CD1c-positive myeloid dendritic cell (primary cell): ENCODE results near the gene ALOXE3.
A peak's percentile ranks its signal among the peaks of the same experiment; 100 is the strongest.

Experiments used
- DNase-seq: peaks from one replicate; pipeline ENCODE4 v3.0.0-alpha.2; 2016; ENCODE audit errors: extremely low spot score

Gene ALOXE3

DNA sequence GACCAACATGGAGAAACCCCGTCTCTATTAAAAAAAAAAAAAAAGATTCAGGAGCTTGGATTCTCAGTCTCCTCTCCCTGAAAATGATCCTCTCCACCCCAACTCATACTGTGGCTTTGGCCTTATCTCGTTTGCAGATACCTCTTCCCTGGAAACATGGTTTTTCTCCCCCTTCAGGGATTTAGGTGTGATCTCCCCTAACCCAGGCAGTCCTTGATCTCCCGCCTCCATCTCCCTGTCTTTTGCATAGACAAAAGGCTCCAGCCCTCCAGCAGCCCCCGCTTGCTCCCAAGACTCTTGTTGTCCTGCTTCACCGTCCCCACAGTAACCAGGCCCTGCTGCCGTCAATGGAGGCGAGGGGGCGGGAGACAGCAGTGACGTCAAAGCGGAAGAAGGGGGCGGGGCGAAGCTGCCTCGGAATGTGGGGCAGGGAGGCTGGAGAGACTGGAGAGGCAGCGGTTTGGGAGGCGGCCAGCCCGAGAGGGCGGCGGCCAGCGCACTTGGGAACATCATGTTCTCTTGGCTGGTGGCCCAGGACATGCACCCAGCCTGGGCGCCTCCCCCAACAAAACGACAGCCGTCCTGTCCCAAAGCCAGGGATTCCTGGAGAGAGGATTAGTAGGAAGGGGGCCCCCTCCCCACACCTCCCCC lies 35.8 kb upstream of the ALOXE3 start:
- DNase-seq = peak; percentile 98

GRCh38 chr17:8153525-8153956 lies 35.2 kb upstream of the ALOXE3 start:
- DNase-seq = peak; percentile 96

GRCh38 chr17:8153031-8153451 lies 34.7 kb upstream of the ALOXE3 start:
- DNase-seq = no peak

DNA sequence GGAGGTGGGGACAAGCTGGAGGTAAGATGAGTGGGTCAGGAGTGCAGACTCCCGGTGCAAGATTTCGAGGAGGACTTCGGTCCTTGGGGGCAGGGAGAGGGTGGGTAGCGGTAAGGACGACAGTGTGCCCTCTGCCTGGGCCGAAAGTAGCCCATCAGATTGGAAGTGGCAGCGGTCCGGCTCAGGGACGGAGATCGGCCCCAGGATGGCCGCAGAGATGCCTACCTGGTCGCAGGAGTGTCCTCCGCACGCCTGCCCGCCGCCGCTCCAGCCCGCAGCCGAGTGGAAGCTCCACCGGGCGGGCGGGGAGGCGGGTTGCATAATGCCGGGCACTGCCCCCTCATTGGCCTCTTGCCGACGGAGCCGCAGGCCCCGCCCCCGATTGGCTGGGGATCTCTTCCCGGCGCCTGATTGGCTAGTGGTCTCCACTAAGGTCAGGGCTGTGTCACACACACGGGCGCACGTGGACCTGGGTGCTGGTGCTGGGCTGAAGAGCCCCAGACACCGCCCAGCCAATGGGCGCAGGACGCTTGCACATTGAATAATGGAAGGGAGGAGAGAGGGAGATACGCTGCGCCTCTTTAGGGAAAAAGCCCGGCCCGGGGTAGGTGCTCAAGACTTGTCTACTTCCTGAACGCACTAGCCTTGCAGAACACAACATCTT lies 33.9 kb upstream of the ALOXE3 start, which contains the start of gene PER1:
PER1 (minus strand) TSS at position 293 of the 664 bp plus-strand sequence. CDS start 1,698 bp downstream, outside the sequence.
- DNase-seq = peak; percentile 93

GRCh38 chr17:8151641-8152111 lies 33.4 kb upstream of the ALOXE3 start:
- peak; percentile 93 for DNase-seq

- peak; percentile 92 for DNase-seq
Measured at GRCh38 chr17:8151120-8151640, 32.9 kb upstream of the ALOXE3 start.

DNA sequence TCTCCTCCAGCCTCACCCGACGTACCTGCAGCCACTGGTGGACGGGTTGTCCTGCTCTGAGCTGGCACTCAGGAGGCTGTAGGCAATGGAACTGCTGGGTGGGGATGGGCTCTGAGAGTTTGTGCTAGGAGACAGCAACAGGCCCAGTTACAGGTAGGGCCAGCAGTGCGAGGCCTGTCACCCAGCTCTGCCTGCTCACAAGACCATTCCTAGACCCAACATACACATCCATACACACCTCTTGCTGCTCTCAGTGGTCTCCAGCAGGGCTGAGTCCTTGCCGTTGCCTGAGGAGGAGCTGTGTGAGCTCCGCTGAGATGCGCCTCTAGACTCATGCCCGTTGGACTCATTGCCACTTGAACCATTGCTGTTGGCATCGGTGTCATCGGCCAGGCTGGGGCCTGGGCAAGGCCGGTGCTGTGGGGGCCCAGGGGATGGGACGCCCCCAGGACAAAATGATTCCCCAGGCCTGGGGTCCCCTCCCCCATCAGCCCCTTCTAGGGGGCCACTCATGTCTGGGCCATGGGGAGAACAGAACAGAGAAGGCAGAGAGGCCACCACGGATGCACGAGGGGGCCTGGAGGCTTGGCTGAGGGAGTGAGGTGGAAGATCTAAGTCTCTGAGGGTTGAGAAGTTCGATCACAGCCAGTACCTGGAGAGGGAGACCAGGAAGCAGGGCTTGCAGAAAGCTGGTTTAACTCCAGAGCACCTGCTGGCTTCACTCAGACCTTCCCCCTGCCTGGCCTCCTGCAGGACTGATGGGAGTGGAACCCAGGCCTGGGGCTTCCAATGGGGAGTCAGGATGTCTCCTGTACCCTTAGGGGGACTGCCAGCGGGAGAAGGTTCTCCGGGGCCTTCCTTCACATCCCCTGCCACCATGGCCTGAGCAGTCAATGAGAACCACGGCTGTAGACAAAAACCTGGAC lies 32.1 kb upstream of the ALOXE3 start:
- DNase-seq = no peak

DNA sequence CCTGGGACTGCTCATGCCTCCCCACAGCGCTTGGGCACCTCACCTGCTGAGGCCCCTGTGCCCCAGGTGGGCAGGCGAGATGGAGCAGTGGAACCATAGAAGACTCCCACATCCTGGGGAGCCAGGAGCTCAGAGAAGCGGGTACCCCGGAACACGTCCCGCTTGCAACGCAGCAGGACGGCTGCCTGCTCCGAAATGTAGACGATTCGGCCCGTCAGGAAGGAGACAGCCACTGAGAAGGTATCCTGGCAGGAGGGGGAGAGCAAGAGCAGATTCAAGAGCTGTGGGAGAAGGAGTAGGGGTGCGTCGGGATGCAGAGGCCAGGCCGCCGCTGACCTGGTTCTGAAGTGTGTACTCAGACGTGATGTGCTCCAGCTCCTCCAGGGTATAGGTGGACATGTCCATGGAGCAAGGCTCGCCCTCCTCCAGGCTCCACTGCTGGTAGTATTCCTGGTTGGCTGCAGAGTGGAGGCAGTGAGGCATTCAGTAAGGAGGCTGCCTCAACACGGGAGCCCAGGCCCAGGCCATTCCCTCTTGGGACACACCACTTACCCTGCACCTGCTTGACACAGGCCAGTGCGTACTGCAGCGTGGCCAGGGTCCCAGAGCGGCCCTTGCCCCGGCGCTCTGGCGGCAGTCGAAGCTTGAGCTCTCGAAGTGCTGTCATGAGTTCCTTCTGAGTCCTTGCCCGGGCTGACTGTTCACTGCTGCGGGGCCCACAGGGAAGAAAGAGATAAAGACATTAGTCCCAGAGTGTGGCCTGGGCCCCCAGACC lies 31.3 kb upstream of the ALOXE3 start:
- DNase-seq = no peak

- no peak for DNase-seq
Measured at GRCh38 chr17:8148560-8148959, 30.2 kb upstream of the ALOXE3 start.

GRCh38 chr17:8147805-8148404 lies 29.6 kb upstream of the ALOXE3 start:
- no peak for DNase-seq

DNA sequence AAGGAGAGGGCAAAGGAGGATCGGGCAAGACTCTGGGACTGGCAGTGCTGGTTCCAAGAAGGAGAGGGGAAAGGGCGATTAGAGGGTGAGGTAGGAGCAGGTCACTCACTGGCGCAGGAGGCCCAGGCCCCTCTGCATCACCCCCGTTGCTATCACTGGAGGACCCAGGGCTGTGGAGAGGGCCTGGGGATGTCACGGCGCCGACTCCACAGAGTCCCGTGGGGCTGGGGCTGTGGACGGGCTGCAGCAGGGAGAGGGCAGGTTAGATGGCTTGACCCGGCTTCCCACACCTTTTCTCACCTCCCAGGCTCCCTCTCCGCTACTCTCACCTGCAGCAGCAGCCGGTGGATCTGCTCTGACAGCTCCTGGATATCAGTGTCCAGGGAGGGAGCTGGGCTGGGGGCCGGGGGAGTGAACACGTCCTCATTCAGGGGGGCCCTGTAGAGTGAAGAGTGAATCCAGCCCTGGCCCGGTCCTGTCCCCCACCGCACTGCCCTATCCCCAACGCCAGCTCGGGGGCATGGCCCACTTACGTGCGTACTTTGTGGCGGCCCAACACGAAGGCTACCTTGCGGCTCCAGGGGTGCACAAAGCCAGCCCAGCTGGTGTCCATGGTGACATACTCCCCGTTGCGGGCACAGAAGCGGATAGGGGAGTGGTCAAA lies 29.0 kb upstream of the ALOXE3 start:
- DNase-seq = no peak

DNA sequence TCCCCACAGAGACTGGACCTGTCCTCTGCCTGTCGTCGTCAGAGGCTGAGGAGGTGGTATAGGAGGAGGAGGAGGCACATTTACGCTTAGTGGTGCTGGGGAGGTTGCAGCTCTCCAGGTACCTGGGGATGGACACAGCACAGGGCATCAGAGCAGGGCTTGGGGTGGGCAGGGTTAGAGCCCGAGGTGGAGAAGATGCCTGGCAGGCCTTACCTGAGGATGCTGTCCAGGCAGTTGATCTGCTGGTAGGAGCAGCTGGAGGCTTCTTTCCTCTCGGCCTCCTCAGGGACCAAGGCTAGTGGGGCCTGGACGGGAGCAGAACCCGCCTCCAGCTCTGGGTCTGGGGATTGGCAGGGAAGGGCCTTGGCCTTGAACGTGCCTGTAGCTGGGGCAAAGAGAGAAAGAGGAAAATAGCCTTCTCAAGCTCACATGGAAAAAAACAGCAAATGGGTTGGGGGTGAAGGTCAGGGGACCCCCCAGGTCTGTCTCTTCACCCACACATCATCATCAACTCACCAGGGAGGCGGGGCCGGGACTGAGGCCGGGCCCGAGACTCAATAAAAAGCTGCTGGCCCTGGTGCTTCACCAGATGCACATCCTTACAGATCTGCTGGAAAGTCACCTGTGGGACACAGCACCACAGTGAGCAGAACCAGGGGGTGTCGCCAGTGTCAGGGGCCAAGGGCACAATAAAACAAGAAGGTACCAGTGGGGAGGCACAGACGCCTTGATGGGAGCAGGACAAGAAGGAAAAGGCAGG lies 28.2 kb upstream of the ALOXE3 start:
- no peak for DNase-seq

DNA sequence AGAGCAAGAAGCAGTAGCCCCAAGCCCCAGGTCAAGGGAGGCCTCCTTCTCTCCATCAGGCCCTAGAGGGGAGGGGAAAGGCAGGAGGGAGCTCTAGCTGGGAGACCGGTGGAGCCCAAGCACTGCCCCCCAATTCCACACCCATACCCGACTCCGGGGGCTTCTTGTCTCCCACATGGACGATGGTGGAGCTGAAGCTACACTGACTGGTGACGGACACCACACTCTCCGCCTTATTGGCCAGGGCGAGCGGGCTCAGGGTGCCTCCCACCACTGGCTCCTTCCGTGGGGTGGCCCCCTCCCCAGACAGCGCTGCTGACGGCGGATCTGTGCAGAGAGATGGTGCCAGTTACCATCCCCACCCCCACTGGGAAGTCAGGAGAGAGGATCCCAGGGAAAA lies 27.5 kb upstream of the ALOXE3 start:
- DNase-seq = no peak

- DNase-seq = no peak
Measured at GRCh38 chr17:8144401-8145231, 26.3 kb upstream of the ALOXE3 start.

GRCh38 chr17:8143581-8144400 lies 25.5 kb upstream of the ALOXE3 start:
- no peak for DNase-seq

- DNase-seq = no peak
Measured at GRCh38 chr17:8142887-8143580, 24.7 kb upstream of the ALOXE3 start.
